Osteoblast (primary cell): Measurements from ENCODE around the gene LCNL1. TPM values are rescaled to one million over a fixed set of nuclear protein-coding genes. Genes with fewer than 3 reads are reported as not detected.

Source experiments
- DNase-seq: peaks from one replicate; pipeline ENCODE4 v3.0.0; 2011; ENCODE audit warnings: low spot score, mixed read lengths; ENCODE audit not compliant: insufficient read length; ENCODE audit errors: missing footprints
- H2AFZ ChIP-seq: 2 replicates; pipeline ENCODE4 v1.6.0; 2011; ENCODE audit warnings: mild to moderate bottlenecking, low read length
- H3K27ac ChIP-seq: 2 replicates; pipeline ENCODE4 v1.5.1; 2011; ENCODE audit warnings: mild to moderate bottlenecking, low read depth, low read length, moderate library complexity
- H3K27me3 ChIP-seq: 2 replicates; pipeline ENCODE4 v1.6.0; 2012; ENCODE audit warnings: mild to moderate bottlenecking, control low read depth, inconsistent platforms, low read length, moderate library complexity; ENCODE audit not compliant: insufficient read depth
- H3K36me3 ChIP-seq: 2 replicates; pipeline ENCODE4 v1.5.1; 2011; ENCODE audit warnings: mild to moderate bottlenecking, low read length, control low read depth, moderate library complexity; ENCODE audit not compliant: insufficient read depth
- H3K4me1 ChIP-seq: 2 replicates; pipeline ENCODE4 v1.5.1; 2011; ENCODE audit warnings: mild to moderate bottlenecking, low read length, control low read depth, moderate library complexity; ENCODE audit not compliant: insufficient read depth
- H3K4me2 ChIP-seq: 2 replicates; pipeline ENCODE4 v1.6.0; 2011; ENCODE audit warnings: mild to moderate bottlenecking, low read length; ENCODE audit not compliant: insufficient read depth
- H3K4me3 ChIP-seq: fragments of 200-600 bp; sonication (generic); 3 replicates; pipeline ENCODE4 v1.5.1; 2012; ENCODE audit warnings: mild to moderate bottlenecking, low read length, inconsistent platforms; ENCODE audit not compliant: insufficient read depth
- H3K79me2 ChIP-seq: 2 replicates; pipeline ENCODE4 v1.6.0; 2012; ENCODE audit warnings: mild to moderate bottlenecking, low read length, control low read depth, inconsistent platforms; ENCODE audit not compliant: insufficient read depth
- H3K9me3 ChIP-seq: 2 replicates; pipeline ENCODE4 v1.5.1; 2011; ENCODE audit warnings: low read depth, low read length, control low read depth
- H4K20me1 ChIP-seq: 2 replicates; pipeline ENCODE4 v1.6.0; 2012; ENCODE audit warnings: mild to moderate bottlenecking, low read length, control low read depth; ENCODE audit not compliant: insufficient read depth
- CTCF ChIP-seq: IDR thresholded peaks from 2 replicates; pipeline ENCODE4 v1.5.1; 2011; ENCODE audit warnings: mild to moderate bottlenecking, low read depth, low read length, moderate library complexity; ENCODE audit errors: extremely low read depth
- total RNA-seq: library from RNA; depleted of rRNA; stranded (reverse); fragments of >200 nt; gene quantifications from 2 replicates; pipeline ENCODE4 v1.2.3, GENCODE V29; 2012

The LCNL1 gene
- total RNA-seq, 1 donor: 5.4 TPM

- Histone ChIP-seq H3K27ac (no peak overlapping the region), H3K4me3 (no peak overlapping the region), H3K79me2 (no peaks in the 10 kb centered on the region), H2AFZ (no peak overlapping the region), H3K9me3 (no peaks in the 10 kb centered on the region), H4K20me1 (no peaks in the 10 kb centered on the region), H3K4me1 (no peaks in the 10 kb centered on the region), H3K4me2 (no peak overlapping the region), H3K27me3 (peaks cover 2% of the 10 kb centered on the region), H3K36me3 (no peaks in the 10 kb centered on the region)
- DNase-seq: no peak
- no peak for TF ChIP-seq CTCF
Observed at GRCh38 chr9:136968333-136969127, 14.3 kb upstream of the LCNL1 start.

GRCh38 chr9:136969150-136969549 lies 13.6 kb upstream of the LCNL1 start:
- Histone ChIP-seq H3K4me3 (no peak overlapping the region), H3K36me3 (no peaks in the 10 kb centered on the region), H3K79me2 (no peaks in the 10 kb centered on the region), H3K4me2 (no peak overlapping the region), H3K27ac (no peak overlapping the region), H3K4me1 (no peaks in the 10 kb centered on the region), H3K27me3 (peaks cover 2% of the 10 kb centered on the region), H3K9me3 (no peaks in the 10 kb centered on the region), H2AFZ (no peak overlapping the region), H4K20me1 (no peaks in the 10 kb centered on the region)
- no peak for DNase-seq
- no peak for TF ChIP-seq CTCF

GRCh38 chr9:136969774-136970173 lies 13.0 kb upstream of the LCNL1 start:
- Histone ChIP-seq H2AFZ (no peak overlapping the region), H3K4me1 (no peaks in the 10 kb centered on the region), H3K79me2 (no peaks in the 10 kb centered on the region), H3K4me2 (no peak overlapping the region), H4K20me1 (no peaks in the 10 kb centered on the region), H3K4me3 (no peak overlapping the region), H3K27ac (no peak overlapping the region), H3K27me3 (peaks cover 2% of the 10 kb centered on the region), H3K9me3 (no peaks in the 10 kb centered on the region), H3K36me3 (no peaks in the 10 kb centered on the region)
- DNase-seq: no peak
- TF ChIP-seq CTCF: no peak

DNA sequence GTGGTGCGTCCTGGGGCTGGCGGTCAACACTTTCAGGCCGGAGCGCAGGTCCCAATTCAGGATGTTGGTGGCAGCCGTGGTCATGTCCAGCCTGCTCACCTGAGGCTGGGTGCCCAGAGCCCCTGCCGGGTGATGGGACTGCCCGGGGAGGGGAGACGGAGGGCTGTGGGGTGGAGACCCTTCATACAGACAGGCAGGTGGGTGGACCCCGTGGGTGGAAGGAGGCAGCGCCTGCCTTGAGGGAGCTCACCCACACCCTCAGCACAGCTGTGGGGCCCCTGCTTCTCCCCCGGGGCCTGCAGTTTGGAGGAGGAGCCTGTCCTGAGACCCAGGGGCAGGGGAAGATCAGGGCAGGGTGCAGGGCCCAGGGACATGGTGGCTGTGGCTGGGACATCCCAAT lies 12.4 kb upstream of the LCNL1 start:
- Histone ChIP-seq H3K27me3 (peaks cover 2% of the 10 kb centered on the region), H3K36me3 (no peaks in the 10 kb centered on the region), H3K4me3 (no peak overlapping the region), H3K9me3 (no peaks in the 10 kb centered on the region), H3K4me2 (no peak overlapping the region), H2AFZ (no peak overlapping the region), H3K4me1 (no peaks in the 10 kb centered on the region), H3K79me2 (no peaks in the 10 kb centered on the region), H3K27ac (no peak overlapping the region), H4K20me1 (no peaks in the 10 kb centered on the region)
- TF ChIP-seq CTCF: no peak
- no peak for DNase-seq
